DOHH2 (cell line): ENCODE measurements around the gene JAM2.

Source experiments
- CTCF ChIP-seq: fragments of 200-600 bp; sonication (generic); IDR thresholded peaks from one replicate; pipeline ENCODE4 v1.5.1; 2014; ENCODE audit warnings: antibody characterized with exemption, mild to moderate bottlenecking, low read depth, low read length; ENCODE audit not compliant: poor library complexity, severe bottlenecking
- EZH2phosphoT487 ChIP-seq: fragments of 200-600 bp; sonication (generic); IDR thresholded peaks from 2 replicates; pipeline ENCODE4 v1.6.1; 2017; ENCODE audit warnings: borderline replicate concordance, mild to moderate bottlenecking, antibody characterized with exemption, low read length, moderate library complexity, mixed read lengths

- no peak for TF ChIP-seq CTCF
- no peak for TF ChIP-seq EZH2phosphoT487
Measured at GRCh38 chr21:25658427-25659035, 19.5 kb downstream of the JAM2 start.
